ENCODE results near the gene F7. TPM values are rescaled to one million over a fixed set of nuclear protein-coding genes. Genes with fewer than 3 reads are reported as not detected.

F7 gene
- total RNA-seq, 1 donor from 2014 or later: 4.1 TPM

DNA sequence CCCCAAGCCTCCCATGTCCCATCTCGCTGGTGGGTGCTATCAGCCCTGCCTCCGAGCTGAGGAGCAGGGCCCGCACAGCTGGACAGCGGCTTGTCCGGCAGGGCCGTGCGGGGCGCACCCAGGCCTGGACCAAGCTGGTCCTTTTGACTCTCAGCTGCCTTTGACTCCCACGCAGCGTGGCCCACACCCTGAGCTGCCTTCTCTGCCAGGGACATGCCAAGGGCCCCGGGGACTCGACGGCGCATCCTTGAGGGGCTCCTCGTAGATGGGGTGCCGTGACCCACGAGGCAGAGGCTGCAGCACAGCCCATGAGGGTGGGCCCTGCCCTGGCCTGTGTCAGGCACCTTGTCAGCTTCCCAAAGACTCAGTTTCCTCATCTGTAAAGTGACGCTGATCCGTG lies 38.8 kb upstream of the F7 start:
- peaks cover 20% of the 10 kb centered on the region for H3K36me3 Mint-ChIP-seq
- no peak for DNase-seq (ENCODE audit: low spot score in 2 of 2, unreplicated experiment in 2 of 2)
- H3K4me3 Mint-ChIP-seq: no peak overlapping the region
- no peaks in the 10 kb centered on the region for H3K27me3 Mint-ChIP-seq (ENCODE audit: low read depth)
- no peaks in the 10 kb centered on the region for H3K4me1 Mint-ChIP-seq
- no peak overlapping the region for H3K27ac Mint-ChIP-seq
- peaks cover 4% of the 10 kb centered on the region for H3K9me3 Mint-ChIP-seq
- TF ChIP-seq, protein P1, sequence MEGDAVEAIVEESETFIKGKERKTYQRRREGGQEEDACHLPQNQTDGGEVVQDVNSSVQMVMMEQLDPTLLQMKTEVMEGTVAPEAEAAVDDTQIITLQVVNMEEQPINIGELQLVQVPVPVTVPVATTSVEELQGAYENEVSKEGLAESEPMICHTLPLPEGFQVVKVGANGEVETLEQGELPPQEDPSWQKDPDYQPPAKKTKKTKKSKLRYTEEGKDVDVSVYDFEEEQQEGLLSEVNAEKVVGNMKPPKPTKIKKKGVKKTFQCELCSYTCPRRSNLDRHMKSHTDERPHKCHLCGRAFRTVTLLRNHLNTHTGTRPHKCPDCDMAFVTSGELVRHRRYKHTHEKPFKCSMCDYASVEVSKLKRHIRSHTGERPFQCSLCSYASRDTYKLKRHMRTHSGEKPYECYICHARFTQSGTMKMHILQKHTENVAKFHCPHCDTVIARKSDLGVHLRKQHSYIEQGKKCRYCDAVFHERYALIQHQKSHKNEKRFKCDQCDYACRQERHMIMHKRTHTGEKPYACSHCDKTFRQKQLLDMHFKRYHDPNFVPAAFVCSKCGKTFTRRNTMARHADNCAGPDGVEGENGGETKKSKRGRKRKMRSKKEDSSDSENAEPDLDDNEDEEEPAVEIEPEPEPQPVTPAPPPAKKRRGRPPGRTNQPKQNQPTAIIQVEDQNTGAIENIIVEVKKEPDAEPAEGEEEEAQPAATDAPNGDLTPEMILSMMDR (IDR thresholded peaks at IDR 0.05; ENCODE audit: unreplicated experiment): no peak

DNA sequence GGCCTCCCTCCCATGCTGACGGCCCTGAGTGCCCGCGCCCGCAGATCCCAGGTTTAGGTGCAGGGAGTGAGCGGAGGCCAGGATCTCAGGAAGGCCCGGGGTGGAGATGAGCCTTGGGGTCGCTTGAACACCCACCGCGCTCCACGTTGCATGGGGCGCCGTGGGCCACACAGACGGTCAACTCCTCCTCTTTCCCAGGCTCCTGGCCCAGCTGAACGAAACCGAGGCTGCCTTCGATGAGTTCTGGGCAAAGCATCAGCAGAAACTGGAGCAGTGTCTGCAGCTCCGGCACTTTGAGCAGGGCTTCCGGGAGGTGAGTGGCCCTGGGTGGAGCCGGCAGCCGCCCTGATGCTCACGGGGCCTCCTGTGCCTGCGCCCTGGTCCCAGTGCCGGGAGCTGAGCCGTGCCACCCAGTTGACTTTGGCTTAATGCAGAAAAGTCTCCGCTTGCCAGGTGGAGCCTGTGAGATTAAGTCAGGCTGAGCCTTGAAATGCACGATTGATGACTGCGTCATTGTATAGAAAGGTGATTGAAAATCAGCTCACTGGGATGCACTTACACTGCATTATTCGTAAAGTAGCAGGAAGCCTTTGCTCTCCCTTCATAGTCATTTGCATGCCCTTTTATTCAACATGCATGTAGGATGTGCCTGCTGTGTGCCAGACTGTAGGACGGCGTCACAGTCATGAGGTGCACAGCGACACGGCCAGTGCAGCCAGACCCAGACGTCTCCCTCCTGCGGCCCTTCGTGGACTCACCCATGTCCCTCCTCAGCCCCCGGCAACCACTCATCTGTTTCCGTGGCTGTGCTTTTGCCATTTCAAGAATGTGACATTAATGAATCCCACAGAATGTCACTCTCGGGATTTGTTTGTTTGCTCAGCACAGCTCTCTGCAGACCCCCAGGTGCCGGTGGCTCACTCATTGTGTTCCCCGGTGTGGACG lies 35.5 kb upstream of the F7 start:
- no peak overlapping the region for H3K4me3 Mint-ChIP-seq
- no peak for DNase-seq (ENCODE audit: low spot score in 2 of 2, unreplicated experiment in 2 of 2)
- no peaks in the 10 kb centered on the region for H3K27me3 Mint-ChIP-seq (ENCODE audit: low read depth)
- peaks cover 37% of the 10 kb centered on the region for H3K36me3 Mint-ChIP-seq
- TF ChIP-seq, protein P1 (IDR thresholded peaks at IDR 0.05; ENCODE audit: unreplicated experiment): no peak
- no peaks in the 10 kb centered on the region for H3K4me1 Mint-ChIP-seq
- no peak overlapping the region for H3K27ac Mint-ChIP-seq
- peaks cover 18% of the 10 kb centered on the region for H3K9me3 Mint-ChIP-seq

DNA sequence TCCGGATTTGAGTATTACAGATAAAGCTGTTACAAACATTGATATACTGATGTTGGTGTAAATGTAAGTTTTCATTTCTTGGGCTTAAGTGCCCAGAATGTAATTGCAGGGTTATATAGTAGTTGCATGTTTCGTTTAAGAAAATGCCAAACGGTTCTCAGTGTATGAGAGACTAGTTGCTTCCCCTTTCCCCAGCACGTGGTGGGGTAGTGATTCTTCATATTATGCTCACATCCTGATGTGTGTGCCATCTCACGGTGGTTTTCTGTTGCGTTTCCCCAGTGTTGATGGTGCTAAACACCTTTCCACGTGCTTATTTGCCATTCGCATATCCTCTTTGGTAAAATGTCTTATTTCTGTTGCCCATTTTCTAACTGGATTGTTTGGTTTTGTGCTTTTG lies 34.7 kb upstream of the F7 start:
- no peak overlapping the region for H3K4me3 Mint-ChIP-seq
- TF ChIP-seq, protein P1 (IDR thresholded peaks at IDR 0.05; ENCODE audit: unreplicated experiment): no peak

DNA sequence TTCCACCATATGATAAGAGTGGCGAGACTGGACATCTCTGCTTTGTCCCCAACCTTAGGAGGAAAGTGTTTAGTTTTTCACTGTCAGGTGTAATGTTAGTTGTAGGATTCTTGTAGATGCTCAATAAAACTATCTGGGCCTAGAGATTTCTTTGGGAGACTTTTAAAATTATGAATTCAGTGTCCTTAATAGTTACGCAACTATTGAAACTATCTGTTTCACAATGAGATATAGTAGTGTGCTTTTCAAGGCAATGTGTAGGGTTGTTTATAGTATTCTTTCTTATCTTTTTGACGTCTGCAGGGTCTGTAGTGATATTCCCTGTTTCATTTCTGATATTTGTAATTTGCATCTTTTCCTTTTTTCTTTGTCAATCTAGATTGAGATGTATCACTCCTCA lies 33.2 kb upstream of the F7 start:
- TF ChIP-seq, protein P1 (IDR thresholded peaks at IDR 0.05; ENCODE audit: unreplicated experiment): no peak
- peaks cover 40% of the 10 kb centered on the region for H3K36me3 Mint-ChIP-seq
- no peaks in the 10 kb centered on the region for H3K4me1 Mint-ChIP-seq
- H3K4me3 Mint-ChIP-seq: no peak overlapping the region
- H3K27me3 Mint-ChIP-seq (ENCODE audit: low read depth): no peaks in the 10 kb centered on the region
- no peak overlapping the region for H3K27ac Mint-ChIP-seq
- peaks cover 18% of the 10 kb centered on the region for H3K9me3 Mint-ChIP-seq
- DNase-seq (ENCODE audit: low spot score in 2 of 2, unreplicated experiment in 2 of 2): no peak

More for the DNA sequence above, 34.7 kb upstream of the F7 start:
- Mint-ChIP-seq H3K9me3 (peaks cover 18% of the 10 kb centered on the region), H3K27me3 (ENCODE audit: low read depth) (no peaks in the 10 kb centered on the region), H3K36me3 (peaks cover 38% of the 10 kb centered on the region), H3K4me1 (no peaks in the 10 kb centered on the region), H3K27ac (no peak overlapping the region)
- DNase-seq (ENCODE audit: low spot score in 2 of 2, unreplicated experiment in 2 of 2): no peak

DNA sequence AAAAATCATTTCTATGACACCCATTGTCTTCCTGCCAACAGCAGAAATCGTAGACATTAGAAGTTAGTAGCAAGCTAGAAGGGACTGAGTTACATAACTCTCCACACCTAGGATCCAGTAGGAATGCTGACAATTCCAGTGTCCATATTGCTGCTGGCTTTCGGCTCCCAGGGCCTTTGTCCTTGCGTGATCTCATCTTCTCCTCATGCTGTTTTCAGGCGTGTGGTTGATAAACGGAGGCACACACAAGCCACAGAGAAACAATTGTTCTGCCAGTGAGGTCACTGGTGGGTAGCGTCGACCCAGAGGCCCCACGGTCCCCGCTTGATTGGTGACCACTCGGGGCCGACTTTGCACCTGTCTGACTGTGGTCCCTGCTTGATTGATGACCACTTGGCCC lies 31.6 kb upstream of the F7 start:
- no peak overlapping the region for H3K27ac Mint-ChIP-seq
- no peak for DNase-seq (ENCODE audit: low spot score in 2 of 2, unreplicated experiment in 2 of 2)
- peaks cover 18% of the 10 kb centered on the region for H3K9me3 Mint-ChIP-seq
- TF ChIP-seq, protein P1 (IDR thresholded peaks at IDR 0.05; ENCODE audit: unreplicated experiment): no peak
- no peaks in the 10 kb centered on the region for H3K27me3 Mint-ChIP-seq (ENCODE audit: low read depth)
- no peak overlapping the region for H3K4me3 Mint-ChIP-seq
- peaks cover 46% of the 10 kb centered on the region for H3K36me3 Mint-ChIP-seq
- H3K4me1 Mint-ChIP-seq: no peaks in the 10 kb centered on the region

Data from mesothelial cell of epicardium (in vitro differentiated cells).